Midbrain (tissue), 1 donor: Measurements from ENCODE around the gene COPZ1.

Source experiments
- DNase-seq: peaks from one replicate; lab custom pipeline; 2025; lab: John Stamatoyannopoulos, UW

COPZ1 gene

GRCh38 chr12:54378796-54379397, 54.0 kb downstream of the COPZ1 start:
- peak; percentile 60 for DNase-seq

GRCh38 chr12:54379398-54380201, 54.7 kb downstream of the COPZ1 start:
- peak; percentile 89 for DNase-seq

- no peak for DNase-seq
Measured at GRCh38 chr12:54381136-54381535, 56.2 kb downstream of the COPZ1 start.

GRCh38 chr12:54383041-54383609, 58.2 kb downstream of the COPZ1 start:
- no peak for DNase-seq

GRCh38 chr12:54384591-54385041, 59.7 kb downstream of the COPZ1 start, which contains the start of gene ZNF385A:
Gene ZNF385A (minus strand): TSS chr12:54384733. CDS start chr12:54384514, 219 bp downstream.
- DNase-seq: peak; percentile 54

GRCh38 chr12:54385251-54385914, 60.5 kb downstream of the COPZ1 start:
- peak; percentile 71 for DNase-seq

GRCh38 chr12:54386403-54387113, 61.6 kb downstream of the COPZ1 start:
- no peak for DNase-seq

GRCh38 chr12:54387114-54387467, 62.2 kb downstream of the COPZ1 start:
- no peak for DNase-seq

- DNase-seq: no peak
Measured at GRCh38 chr12:54388237-54389133, 63.6 kb downstream of the COPZ1 start.

- DNase-seq: no peak
Measured at GRCh38 chr12:54389134-54389508, 64.2 kb downstream of the COPZ1 start.

GRCh38 chr12:54389607-54390175, 64.8 kb downstream of the COPZ1 start:
- DNase-seq: no peak

- no peak for DNase-seq
Measured at GRCh38 chr12:54390176-54390667, 65.3 kb downstream of the COPZ1 start.

GRCh38 chr12:54390668-54391551, 66.0 kb downstream of the COPZ1 start:
- no peak for DNase-seq

- DNase-seq: no peak
Measured at GRCh38 chr12:54392485-54393206, 67.7 kb downstream of the COPZ1 start.

GRCh38 chr12:54393207-54393609, 68.3 kb downstream of the COPZ1 start:
- DNase-seq: no peak

GRCh38 chr12:54393743-54394142, 68.8 kb downstream of the COPZ1 start:
- no peak for DNase-seq

- DNase-seq: peak; percentile 69
Measured at GRCh38 chr12:54394281-54394719, 69.4 kb downstream of the COPZ1 start.

GRCh38 chr12:54394986-54395385, 70.1 kb downstream of the COPZ1 start:
- DNase-seq: no peak

- DNase-seq: no peak
Measured at GRCh38 chr12:54395545-54395944, 70.6 kb downstream of the COPZ1 start.
